Measurements from ENCODE around the gene FOXK2. TPM values are rescaled to one million over a fixed set of nuclear protein-coding genes. Genes with fewer than 3 reads are reported as not detected.

The FOXK2 gene
- total RNA-seq, 1 donor from 2014 or later, result 55.5 TPM

DNA sequence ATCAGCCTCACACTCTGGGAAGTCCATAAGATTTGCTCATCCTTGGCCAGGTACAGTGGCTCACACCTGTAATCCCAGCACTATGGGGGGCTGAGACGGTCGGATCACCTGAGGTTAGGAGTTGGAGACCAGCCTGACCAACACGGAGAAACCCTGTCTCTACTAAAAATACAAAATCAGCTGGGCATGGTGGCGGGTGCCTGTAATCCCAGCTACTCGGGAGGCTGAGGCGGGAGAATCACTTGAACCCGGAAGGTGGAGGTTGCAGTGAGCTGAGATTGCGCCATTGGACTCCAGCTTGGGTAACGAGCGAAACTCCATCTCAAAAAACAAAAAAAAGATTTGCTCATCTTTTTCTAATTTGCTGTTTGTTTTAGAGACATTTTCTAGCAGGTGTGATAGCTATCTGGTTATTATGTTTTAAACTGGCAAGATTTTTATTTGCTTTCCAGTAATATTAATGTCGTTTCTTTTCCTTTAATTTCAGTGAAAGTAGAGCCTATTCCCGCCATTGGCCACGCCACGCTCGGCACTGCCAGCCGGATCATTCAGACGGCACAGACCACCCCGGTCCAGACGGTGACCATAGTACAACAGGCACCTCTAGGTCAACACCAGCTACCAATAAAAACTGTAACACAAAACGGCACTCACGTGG is 67.2 kb downstream of the FOXK2 start:
- Histone ChIP-seq H3K4me3 (no peak overlapping the region), H3K27me3 (no peaks in the 10 kb centered on the region), H3K36me3 (peaks cover 3 to 46% of the 10 kb centered on the region in 2 donors), H3K27ac (no peak overlapping the region), H3K4me1 (peaks cover 10% of the 10 kb centered on the region), H3K9me3 (no peaks in the 10 kb centered on the region)
- TF ChIP-seq POLR2AphosphoS5 (IDR thresholded peaks at IDR 0.05; ENCODE audit: insufficient read depth in 1 of 2, low read depth in 1 of 2), result no peak
- no peak for TF ChIP-seq POLR2A (IDR thresholded peaks at IDR 0.05)
- TF ChIP-seq, protein P1, sequence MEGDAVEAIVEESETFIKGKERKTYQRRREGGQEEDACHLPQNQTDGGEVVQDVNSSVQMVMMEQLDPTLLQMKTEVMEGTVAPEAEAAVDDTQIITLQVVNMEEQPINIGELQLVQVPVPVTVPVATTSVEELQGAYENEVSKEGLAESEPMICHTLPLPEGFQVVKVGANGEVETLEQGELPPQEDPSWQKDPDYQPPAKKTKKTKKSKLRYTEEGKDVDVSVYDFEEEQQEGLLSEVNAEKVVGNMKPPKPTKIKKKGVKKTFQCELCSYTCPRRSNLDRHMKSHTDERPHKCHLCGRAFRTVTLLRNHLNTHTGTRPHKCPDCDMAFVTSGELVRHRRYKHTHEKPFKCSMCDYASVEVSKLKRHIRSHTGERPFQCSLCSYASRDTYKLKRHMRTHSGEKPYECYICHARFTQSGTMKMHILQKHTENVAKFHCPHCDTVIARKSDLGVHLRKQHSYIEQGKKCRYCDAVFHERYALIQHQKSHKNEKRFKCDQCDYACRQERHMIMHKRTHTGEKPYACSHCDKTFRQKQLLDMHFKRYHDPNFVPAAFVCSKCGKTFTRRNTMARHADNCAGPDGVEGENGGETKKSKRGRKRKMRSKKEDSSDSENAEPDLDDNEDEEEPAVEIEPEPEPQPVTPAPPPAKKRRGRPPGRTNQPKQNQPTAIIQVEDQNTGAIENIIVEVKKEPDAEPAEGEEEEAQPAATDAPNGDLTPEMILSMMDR (IDR thresholded peaks at IDR 0.05), result no peak
- intact Hi-C loops (cut with DNase I), result no loop called here
- no peak for DNase-seq (ENCODE audit: extremely low spot score in 2 of 2)

DNA sequence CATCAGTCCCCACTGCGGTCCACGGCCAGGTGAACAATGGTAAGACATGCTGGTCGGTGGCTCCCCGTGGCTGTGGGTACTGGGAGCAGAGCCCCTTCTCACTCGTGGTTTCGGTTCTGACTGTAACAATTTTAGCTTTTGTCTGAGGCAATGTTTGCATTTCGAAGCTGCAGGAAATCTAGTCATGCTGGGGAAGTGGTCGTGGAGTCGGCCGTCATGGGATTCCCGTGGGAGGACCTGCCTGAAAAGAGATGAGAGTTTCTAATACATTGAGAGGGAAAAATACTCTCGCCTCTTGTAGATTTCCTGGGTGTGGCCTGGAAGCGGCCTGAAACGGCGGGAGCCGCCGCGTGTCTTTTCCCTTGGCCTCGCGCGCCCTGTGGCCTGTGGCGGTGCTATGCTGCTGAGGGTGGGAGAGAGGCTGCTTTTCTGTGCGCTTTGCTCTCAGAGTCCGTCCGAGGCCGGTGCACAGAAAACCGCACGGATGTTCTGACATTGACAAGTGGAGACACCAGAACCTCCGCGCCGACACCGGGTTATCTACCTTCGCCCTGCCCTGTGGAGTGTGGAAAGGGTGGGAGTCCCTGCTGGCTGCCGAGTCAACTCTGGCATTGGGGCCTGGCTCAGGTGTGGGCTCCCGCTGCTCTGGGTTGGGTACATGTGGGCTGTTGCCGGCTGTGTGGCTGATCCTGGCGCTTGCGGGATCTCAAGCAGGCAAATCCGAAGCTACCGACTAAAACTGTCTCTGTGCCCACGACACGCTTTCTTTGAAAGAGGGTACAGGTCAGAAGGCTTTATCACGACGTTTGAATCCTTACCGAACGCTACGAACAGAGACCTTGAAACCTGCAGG is 67.9 kb downstream of the FOXK2 start:
- no peak overlapping the region for H3K27ac ChIP-seq
- intact Hi-C loops (cut with DNase I), result no loop called here
- peaks cover 3 to 43% of the 10 kb centered on the region in 2 donors for H3K36me3 ChIP-seq
- H3K4me3 ChIP-seq, result no peak overlapping the region
- DNase-seq (ENCODE audit: extremely low spot score in 2 of 2), result no peak
- H3K4me1 ChIP-seq, result peaks cover 18% of the 10 kb centered on the region
- H3K27me3 ChIP-seq, result no peaks in the 10 kb centered on the region
- no peaks in the 10 kb centered on the region for H3K9me3 ChIP-seq
- TF ChIP-seq, protein P1 (IDR thresholded peaks at IDR 0.05), result no peak
- TF ChIP-seq POLR2AphosphoS5 (IDR thresholded peaks at IDR 0.05; ENCODE audit: insufficient read depth in 1 of 2, low read depth in 1 of 2) (no peak), POLR2A (IDR thresholded peaks at IDR 0.05) (no peak)

DNA sequence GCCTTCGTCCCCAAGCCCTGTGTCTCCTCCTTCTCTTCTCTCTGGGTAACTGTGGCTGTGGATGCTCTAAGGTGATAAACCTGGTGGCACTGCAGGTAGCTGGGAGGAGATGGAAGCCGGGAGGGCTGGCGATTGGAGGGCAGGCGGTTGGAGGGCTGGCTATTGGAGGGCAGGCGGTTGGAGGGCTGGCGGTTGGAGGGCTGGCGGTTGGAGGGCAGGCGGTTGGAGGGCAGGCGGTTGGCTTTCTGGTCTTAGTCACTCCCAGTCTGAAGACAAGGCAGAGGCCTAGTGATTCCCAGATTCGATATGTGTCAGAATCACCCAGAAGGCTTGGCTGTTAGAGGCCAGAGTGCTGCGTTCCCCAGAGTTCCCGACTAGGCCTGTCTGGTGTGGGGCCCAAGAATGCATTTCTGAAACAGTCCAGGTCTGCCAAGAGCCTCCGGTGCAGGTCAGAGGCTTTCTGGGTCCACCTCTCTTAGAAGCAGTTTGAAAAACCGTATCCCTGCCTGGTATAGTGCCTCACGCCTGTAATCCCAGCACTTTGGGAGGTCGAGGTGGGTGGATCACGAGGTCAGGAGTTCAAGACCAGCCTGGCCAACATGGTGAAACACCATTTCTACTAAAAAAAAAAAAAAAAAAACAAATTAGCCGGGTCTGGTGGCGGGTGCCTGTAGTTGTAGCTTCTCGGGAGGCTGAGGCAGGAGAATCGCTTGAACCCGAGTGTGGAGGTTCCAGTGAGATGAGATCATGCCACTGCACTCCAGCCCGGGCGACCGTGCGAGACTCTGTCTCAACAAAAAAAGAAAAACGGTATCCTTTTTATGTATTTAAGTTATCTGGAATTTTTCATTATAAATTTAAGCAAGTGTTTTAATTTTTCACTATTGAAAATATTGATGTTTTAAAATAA is 69.0 kb downstream of the FOXK2 start:
- Histone ChIP-seq H3K27me3 (no peaks in the 10 kb centered on the region), H3K9me3 (no peaks in the 10 kb centered on the region), H3K4me3 (no peak overlapping the region), H3K36me3 (peaks cover 0 to 34% of the 10 kb centered on the region in 2 donors), H3K4me1 (peaks cover 27% of the 10 kb centered on the region), H3K27ac (no peak overlapping the region)
- no peak for TF ChIP-seq POLR2A (IDR thresholded peaks at IDR 0.05)
- TF ChIP-seq, protein P1 (IDR thresholded peaks at IDR 0.05), result no peak
- no peak for TF ChIP-seq POLR2AphosphoS5 (IDR thresholded peaks at IDR 0.05; ENCODE audit: insufficient read depth in 1 of 2, low read depth in 1 of 2)
- no peak for DNase-seq (ENCODE audit: extremely low spot score in 2 of 2)
- intact Hi-C loops (cut with DNase I), result no loop called here

DNA sequence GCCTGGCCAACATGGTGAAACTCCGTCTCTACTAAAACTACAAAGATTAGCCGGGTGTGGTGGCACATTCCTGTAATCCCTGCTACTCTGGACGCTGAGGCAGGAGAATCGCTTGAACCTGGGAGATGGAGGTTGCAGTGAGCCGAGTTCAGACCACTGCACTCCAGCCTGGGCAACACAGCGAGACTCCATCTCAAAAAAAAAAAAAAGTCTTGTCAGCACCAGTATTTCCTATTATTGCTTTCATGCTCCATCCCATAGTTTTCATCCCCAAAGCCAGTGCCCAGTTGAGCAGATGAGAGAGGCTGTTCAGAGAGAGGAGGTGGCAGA is 70.3 kb downstream of the FOXK2 start:
- no peaks in the 10 kb centered on the region for H3K9me3 ChIP-seq

More for the DNA sequence above, 70.3 kb downstream of the FOXK2 start:
- intact Hi-C loops (cut with DNase I), result no loop called here
- H3K4me1 ChIP-seq, result peaks cover 40% of the 10 kb centered on the region
- TF ChIP-seq POLR2AphosphoS5 (IDR thresholded peaks at IDR 0.05; ENCODE audit: insufficient read depth in 1 of 2, low read depth in 1 of 2), result no peak
- TF ChIP-seq, protein P1 (IDR thresholded peaks at IDR 0.05), result no peak
- TF ChIP-seq POLR2A (IDR thresholded peaks at IDR 0.05), result no peak
- no peak for DNase-seq (ENCODE audit: extremely low spot score in 2 of 2)
- no peak overlapping the region for H3K4me3 ChIP-seq
- peaks cover 0 to 25% of the 10 kb centered on the region in 2 donors for H3K36me3 ChIP-seq
- no peak overlapping the region for H3K27ac ChIP-seq
- no peaks in the 10 kb centered on the region for H3K27me3 ChIP-seq
